Measurements from ENCODE around the gene PRKD2.

PRKD2 gene

DNA sequence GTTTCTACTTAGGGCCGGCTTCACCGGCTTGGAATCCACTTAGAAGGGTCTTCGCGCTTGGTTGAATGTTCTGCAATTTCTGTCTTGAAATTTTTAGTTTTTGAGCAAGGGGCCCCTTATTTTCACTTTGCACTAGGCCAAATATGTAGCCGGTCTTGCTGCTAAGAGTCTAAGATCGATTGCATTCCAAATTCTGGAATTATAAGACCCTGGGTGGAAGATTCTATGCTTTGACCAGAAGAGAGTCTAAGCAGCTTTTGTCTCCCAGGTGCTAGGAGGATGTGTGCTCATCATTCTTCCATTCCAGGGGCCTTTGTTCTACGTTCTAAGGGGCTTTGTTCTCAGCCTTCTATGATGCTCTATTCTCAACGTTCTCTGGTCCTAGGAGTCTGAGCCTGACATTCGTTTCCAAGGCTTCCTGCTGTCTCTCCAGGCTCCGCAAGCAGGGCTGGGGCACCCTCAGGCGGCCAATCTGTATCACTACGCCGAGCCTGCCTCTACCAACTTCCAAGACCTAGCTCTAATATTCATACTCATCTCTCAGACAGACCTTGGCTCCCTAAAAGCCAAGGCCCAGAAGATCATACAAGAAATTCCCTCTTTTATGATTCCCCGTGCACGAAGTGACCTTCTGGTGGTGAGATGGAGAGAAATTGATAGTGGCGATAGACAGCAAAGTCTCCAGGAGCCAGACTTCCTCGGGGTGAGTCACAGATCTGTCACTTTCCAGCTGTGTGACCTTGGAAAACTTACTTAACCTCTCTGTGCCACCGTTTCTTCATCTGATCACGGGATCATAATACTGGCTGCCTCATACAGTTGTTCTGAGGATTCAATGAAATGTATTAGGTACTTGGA is 55.0 kb downstream of the PRKD2 start:
- no peaks in the 10 kb centered on the region for H3K27me3 ChIP-seq (ENCODE audit: control insufficient read depth in 3 of 3, insufficient read depth in 3 of 3, low read depth in 1 of 3, low read length in 3 of 3)
- WGBS, 2 donors (ENCODE audit: extremely low coverage in 2 of 2, insufficient read length in 2 of 2, insufficient replicate concordance in 1 of 2): no CpG with 5 or more reads among the region's 19 CpGs
- H3K18ac ChIP-seq (ENCODE audit: low read length): no peak overlapping the region
- no peaks in the 10 kb centered on the region for H3K36me3 ChIP-seq (replicated peaks in 1 of 2; ENCODE audit: control insufficient read depth in 2 of 2, insufficient read depth in 2 of 2, low read length in 2 of 2)
- H2AK5ac ChIP-seq (ENCODE audit: low read depth, low read length): no peak overlapping the region
- peak overlapping the region; percentile 53 for H3K4me2 ChIP-seq (ENCODE audit: insufficient read depth, low read length, poor library complexity, severe bottlenecking)
- H3K27ac ChIP-seq (replicated peaks; ENCODE audit: low read length): peak overlapping the region; percentile 3
- no peak overlapping the region for H2BK15ac ChIP-seq (ENCODE audit: low read length)
- H4K91ac ChIP-seq (ENCODE audit: low read depth, low read length, poor library complexity): no peak overlapping the region
- no peak overlapping the region for H4K8ac ChIP-seq (ENCODE audit: low read depth, low read length)
- no peaks in the 10 kb centered on the region for H3K9me3 ChIP-seq (replicated peaks in 1 of 2; ENCODE audit: control insufficient read depth in 2 of 2, insufficient read depth in 1 of 2, low read depth in 1 of 2, low read length in 2 of 2)
- H3K9ac ChIP-seq (ENCODE audit: low read depth, low read length, poor library complexity): no peak overlapping the region
- no peaks in the 10 kb centered on the region for H3K79me1 ChIP-seq (ENCODE audit: low read depth, low read length)
- no peak overlapping the region for H2BK120ac ChIP-seq (ENCODE audit: low read depth, low read length)
- no peak overlapping the region for H3K23ac ChIP-seq (ENCODE audit: low read depth, low read length, poor library complexity)
- H2AFZ ChIP-seq (ENCODE audit: low read length): peak overlapping the region; percentile 11
- H2BK5ac ChIP-seq (ENCODE audit: low read length): no peak overlapping the region
- no peak overlapping the region for H2BK12ac ChIP-seq (ENCODE audit: low read length)
- DNase-seq (ENCODE audit: low spot score): peak; percentile 86
- peak overlapping the region in 1 of 2 donors; percentile 28 for H3K4me3 ChIP-seq (ENCODE audit: low read length in 2 of 2)
- peaks cover 12 to 23% of the 10 kb centered on the region in 2 donors for H3K4me1 ChIP-seq (ENCODE audit: control insufficient read depth in 2 of 2, insufficient read depth in 1 of 2, low read depth in 1 of 2, low read length in 2 of 2)
- H3K4ac ChIP-seq (ENCODE audit: low read length): no peak overlapping the region
- no peak overlapping the region for H3K14ac ChIP-seq (ENCODE audit: low read length)

DNA sequence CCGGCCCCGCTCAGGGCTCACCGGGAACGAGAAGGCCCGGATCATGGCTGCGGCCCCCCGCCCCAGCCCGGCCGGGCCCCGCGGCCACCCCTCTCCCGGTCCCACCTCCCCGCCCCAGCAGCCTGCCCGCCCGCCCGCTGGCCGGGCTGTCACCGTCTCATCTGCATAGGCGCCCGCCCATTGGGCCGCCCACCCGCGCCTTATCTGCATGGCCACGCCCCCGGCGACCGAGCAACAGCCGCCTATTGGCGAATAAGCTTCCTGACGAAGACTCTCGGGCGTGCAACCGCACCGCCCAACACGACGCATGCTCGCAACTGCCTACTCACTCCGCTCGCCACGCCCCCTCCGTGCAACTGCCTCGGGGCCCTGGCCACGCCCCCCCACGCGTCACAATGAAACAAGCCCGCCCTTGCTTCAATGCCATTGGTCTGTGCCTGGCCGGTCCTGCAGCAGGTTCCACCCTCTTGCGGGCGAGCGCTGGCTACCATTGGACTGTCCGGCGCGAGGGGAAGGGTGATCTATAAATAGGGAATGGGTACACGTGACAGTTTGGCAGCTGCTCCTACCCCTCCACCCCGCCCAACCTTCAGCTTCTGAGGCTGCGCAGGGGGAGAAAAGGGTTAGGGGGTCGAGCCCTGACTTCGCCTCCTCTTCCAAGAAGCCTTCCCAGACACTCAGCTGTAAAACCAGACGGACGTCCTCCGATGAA is 55.7 kb downstream of the PRKD2 start, which contains the start of gene DACT3:
Gene DACT3 (minus strand): TSS at position 163 of the 712 bp plus-strand sequence. CDS start 118 bp downstream, at position 45.
- H3K79me1 ChIP-seq (ENCODE audit: low read depth, low read length): no peaks in the 10 kb centered on the region
- WGBS, 2 donors (ENCODE audit: extremely low coverage in 2 of 2, insufficient read length in 2 of 2, insufficient replicate concordance in 1 of 2): no CpG with 5 or more reads among the region's 61 CpGs
- H3K9ac ChIP-seq (ENCODE audit: low read depth, low read length, poor library complexity): peak within 1 kb of the TSS; percentile 79
- H2AK5ac ChIP-seq (ENCODE audit: low read depth, low read length): peak within 1 kb of the TSS; percentile 64
- peak within 1 kb of the TSS; percentile 6 for H3K23ac ChIP-seq (ENCODE audit: low read depth, low read length, poor library complexity)
- no peak within 1 kb of the TSS for H4K8ac ChIP-seq (ENCODE audit: low read depth, low read length)
- peak; percentile 100 for DNase-seq (ENCODE audit: low spot score)
- H3K14ac ChIP-seq (ENCODE audit: low read length): no peak within 1 kb of the TSS
- H3K4me3 ChIP-seq (ENCODE audit: low read length in 2 of 2): peak within 1 kb of the TSS; percentile 76 to 86
- H2BK120ac ChIP-seq (ENCODE audit: low read depth, low read length): no peak within 1 kb of the TSS
- H2BK5ac ChIP-seq (ENCODE audit: low read length): peak within 1 kb of the TSS; percentile 78
- H3K4me1 ChIP-seq (ENCODE audit: control insufficient read depth in 2 of 2, insufficient read depth in 1 of 2, low read depth in 1 of 2, low read length in 2 of 2): peaks cover 12 to 23% of the 10 kb centered on the region in 2 donors
- no peak within 1 kb of the TSS for H3K4ac ChIP-seq (ENCODE audit: low read length)
- peak within 1 kb of the TSS; percentile 63 for H2BK12ac ChIP-seq (ENCODE audit: low read length)
- H3K18ac ChIP-seq (ENCODE audit: low read length): peak within 1 kb of the TSS; percentile 83
- H3K9me3 ChIP-seq (replicated peaks in 1 of 2; ENCODE audit: control insufficient read depth in 2 of 2, insufficient read depth in 1 of 2, low read depth in 1 of 2, low read length in 2 of 2): no peaks in the 10 kb centered on the region
- no peaks in the 10 kb centered on the region for H3K36me3 ChIP-seq (replicated peaks in 1 of 2; ENCODE audit: control insufficient read depth in 2 of 2, insufficient read depth in 2 of 2, low read length in 2 of 2)
- H2AFZ ChIP-seq (ENCODE audit: low read length): peak within 1 kb of the TSS; percentile 94
- peak within 1 kb of the TSS; percentile 92 for H3K4me2 ChIP-seq (ENCODE audit: insufficient read depth, low read length, poor library complexity, severe bottlenecking)
- H3K27ac ChIP-seq (replicated peaks; ENCODE audit: low read length): peak within 1 kb of the TSS; percentile 3
- no peaks in the 10 kb centered on the region for H3K27me3 ChIP-seq (ENCODE audit: control insufficient read depth in 3 of 3, insufficient read depth in 3 of 3, low read depth in 1 of 3, low read length in 3 of 3)
- H4K91ac ChIP-seq (ENCODE audit: low read depth, low read length, poor library complexity): no peak within 1 kb of the TSS
- no peak within 1 kb of the TSS for H2BK15ac ChIP-seq (ENCODE audit: low read length)

DNA sequence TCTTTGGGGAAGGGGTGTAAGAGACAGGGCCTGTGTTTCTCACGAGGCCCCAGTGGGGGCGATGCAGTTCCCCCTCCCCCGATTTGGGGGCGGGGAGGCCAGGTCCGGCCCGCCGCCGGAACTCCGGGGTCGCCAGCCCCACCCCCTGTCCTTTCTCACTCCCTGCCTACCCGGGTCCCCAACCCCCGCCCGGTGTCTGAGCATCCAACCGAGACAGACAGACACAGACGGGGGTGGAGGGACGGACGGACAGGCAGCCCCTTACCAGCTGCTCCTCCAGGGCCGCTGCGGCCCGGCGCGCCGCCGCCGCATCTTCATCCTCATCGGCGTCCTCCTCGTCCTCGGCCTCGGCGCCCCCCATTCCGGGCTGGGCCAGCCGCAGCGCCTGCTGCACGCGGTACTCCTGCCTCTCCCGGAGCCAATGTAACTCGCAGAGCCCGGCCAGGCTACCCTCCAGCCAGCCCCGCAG is 56.3 kb downstream of the PRKD2 start:
- Histone ChIP-seq H2BK120ac (ENCODE audit: low read depth, low read length) (no peak overlapping the region), H3K4me2 (ENCODE audit: insufficient read depth, low read length, poor library complexity, severe bottlenecking) (peak overlapping the region; percentile 92), H3K27ac (replicated peaks; ENCODE audit: low read length) (no peak overlapping the region), H3K9ac (ENCODE audit: low read depth, low read length, poor library complexity) (peak overlapping the region; percentile 79), H2AK5ac (ENCODE audit: low read depth, low read length) (peak overlapping the region; percentile 64), H3K9me3 (replicated peaks in 1 of 2; ENCODE audit: control insufficient read depth in 2 of 2, insufficient read depth in 1 of 2, low read depth in 1 of 2, low read length in 2 of 2) (no peaks in the 10 kb centered on the region), H3K4ac (ENCODE audit: low read length) (no peak overlapping the region), H3K14ac (ENCODE audit: low read length) (no peak overlapping the region), H2BK5ac (ENCODE audit: low read length) (no peak overlapping the region), H4K91ac (ENCODE audit: low read depth, low read length, poor library complexity) (no peak overlapping the region), H3K4me1 (ENCODE audit: control insufficient read depth in 2 of 2, insufficient read depth in 1 of 2, low read depth in 1 of 2, low read length in 2 of 2) (peaks cover 12 to 23% of the 10 kb centered on the region in 2 donors), H2AFZ (ENCODE audit: low read length) (peak overlapping the region; percentile 94), H2BK15ac (ENCODE audit: low read length) (no peak overlapping the region), H3K4me3 (ENCODE audit: low read length in 2 of 2) (peak overlapping the region; percentile 76 to 86), H3K36me3 (replicated peaks in 1 of 2; ENCODE audit: control insufficient read depth in 2 of 2, insufficient read depth in 2 of 2, low read length in 2 of 2) (no peaks in the 10 kb centered on the region), H4K8ac (ENCODE audit: low read depth, low read length) (no peak overlapping the region), H3K23ac (ENCODE audit: low read depth, low read length, poor library complexity) (no peak overlapping the region), H3K27me3 (ENCODE audit: control insufficient read depth in 3 of 3, insufficient read depth in 3 of 3, low read depth in 1 of 3, low read length in 3 of 3) (no peaks in the 10 kb centered on the region), H3K79me1 (ENCODE audit: low read depth, low read length) (no peaks in the 10 kb centered on the region), H2BK12ac (ENCODE audit: low read length) (no peak overlapping the region), H3K18ac (ENCODE audit: low read length) (peak overlapping the region; percentile 83)
- DNase-seq (ENCODE audit: low spot score): no peak
- WGBS, 2 donors (ENCODE audit: extremely low coverage in 2 of 2, insufficient read length in 2 of 2, insufficient replicate concordance in 1 of 2): no CpG with 5 or more reads among the region's 40 CpGs
